C4-2B (cell line): ENCODE results near the gene BBIP1.

Source experiments
- CTCF ChIP-seq: fragments of 450-650 bp; conservative IDR thresholded peaks from 2 replicates; pipeline ENCODE4 v1.5.1; 2017; ENCODE audit warnings: mild to moderate bottlenecking
- ZFX ChIP-seq: fragments of 450-650 bp; IDR thresholded peaks from 2 replicates; pipeline ENCODE4 v1.6.1; 2017

GRCh38 chr10:110912374-110912773 lies 6.6 kb downstream of the BBIP1 start:
- TF ChIP-seq CTCF (no peak), ZFX (no peak)
